Measurements from ENCODE around the gene MAPKAP1.

MAPKAP1 gene

GRCh38 chr9:125537442-125538091, 169.4 kb downstream of the MAPKAP1 start:
- DNase-seq (ENCODE audit: low spot score) (peak; percentile 20), FAIRE-seq (no peak)

- no peak for DNase-seq (ENCODE audit: low spot score)
- FAIRE-seq, result no peak
Observed at GRCh38 chr9:125536776-125537175, 170.2 kb downstream of the MAPKAP1 start.

GRCh38 chr9:125536167-125536772, 170.7 kb downstream of the MAPKAP1 start:
- DNase-seq (ENCODE audit: low spot score), result no peak
- no peak for FAIRE-seq

DNA sequence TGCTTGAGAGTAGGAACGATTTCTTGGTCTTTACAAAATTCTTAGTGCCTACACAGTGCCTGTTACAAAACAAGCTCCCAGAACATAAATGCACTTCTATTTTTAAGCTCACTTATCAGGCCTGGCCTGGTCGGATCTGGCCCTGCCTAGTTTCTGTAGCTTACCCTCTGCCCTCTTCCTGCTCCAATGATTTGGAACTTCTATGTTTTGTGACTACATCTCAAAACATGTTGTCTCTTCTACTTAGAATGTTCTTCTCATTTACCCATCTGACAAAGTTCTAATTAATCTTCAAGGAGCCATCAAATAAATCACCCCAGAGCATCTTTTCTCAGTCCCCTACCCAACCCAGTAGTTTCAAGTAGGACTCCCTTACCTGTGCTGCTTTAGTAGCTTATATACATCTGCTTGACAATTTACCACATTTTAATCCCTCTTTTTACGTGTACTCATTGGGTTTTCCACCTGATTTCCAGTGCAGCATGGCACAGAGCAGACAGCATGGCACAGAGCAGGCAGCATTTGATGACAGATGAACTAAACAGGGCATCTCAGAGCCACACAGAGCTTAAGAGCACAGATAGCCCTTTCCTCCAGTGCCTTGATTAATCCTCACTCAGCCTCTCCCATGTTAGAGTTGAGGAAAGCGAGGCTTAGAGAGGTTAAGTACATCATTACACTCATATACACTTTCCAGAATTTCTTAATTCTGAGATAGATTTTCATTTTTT, 171.9 kb downstream of the MAPKAP1 start:
- no peak for FAIRE-seq
- no peak for DNase-seq (ENCODE audit: low spot score)

GRCh38 chr9:125532812-125533594, 174.0 kb downstream of the MAPKAP1 start:
- FAIRE-seq (no peak), DNase-seq (ENCODE audit: low spot score) (no peak)

DNA sequence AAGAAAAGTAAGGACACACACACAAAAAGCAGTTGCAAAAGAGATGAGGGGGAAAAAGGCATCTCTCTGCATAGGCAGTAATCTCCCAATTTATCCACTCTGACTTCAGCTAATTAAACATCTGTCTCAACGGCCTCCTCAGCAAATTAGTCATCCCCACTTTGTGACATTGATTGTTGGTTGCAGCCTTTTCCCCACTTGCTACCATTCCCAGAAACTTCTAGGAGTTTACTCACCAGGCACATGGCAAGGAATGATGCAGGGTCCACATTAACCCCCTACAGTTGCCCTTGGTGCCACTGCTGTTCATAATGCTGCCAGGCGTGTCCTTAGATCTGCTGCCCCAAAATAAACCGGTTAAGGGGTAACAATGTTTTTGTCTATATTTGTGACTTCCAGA, 174.6 kb downstream of the MAPKAP1 start:
- no peak for FAIRE-seq
- DNase-seq (ENCODE audit: low spot score), result no peak

GRCh38 chr9:125529589-125530515, 177.2 kb downstream of the MAPKAP1 start:
- FAIRE-seq (no peak), DNase-seq (ENCODE audit: low spot score) (no peak)

DNA sequence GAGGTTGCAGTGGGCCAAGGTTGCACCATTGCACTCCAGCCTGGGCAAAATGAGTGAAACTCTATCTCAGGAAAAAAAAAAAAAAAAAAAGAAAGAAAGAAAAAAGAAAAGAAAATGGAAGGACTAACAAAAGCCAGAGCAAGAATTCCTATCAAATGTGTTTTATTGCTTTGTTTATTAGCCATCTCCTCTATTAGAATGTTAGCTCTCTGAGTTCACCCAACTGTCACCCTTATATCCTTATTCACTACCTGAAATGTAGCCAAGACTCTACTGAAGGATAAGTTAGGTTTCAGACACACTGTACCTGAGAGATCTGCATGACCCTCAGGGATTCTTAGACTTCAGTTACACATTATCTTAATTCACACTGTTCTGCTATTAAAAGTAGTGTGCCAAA, 177.9 kb downstream of the MAPKAP1 start:
- FAIRE-seq (no peak), DNase-seq (ENCODE audit: low spot score) (no peak)

GRCh38 chr9:125527471-125528002, 179.5 kb downstream of the MAPKAP1 start:
- FAIRE-seq (no peak), DNase-seq (ENCODE audit: low spot score) (no peak)

- no peak for DNase-seq (ENCODE audit: low spot score)
- FAIRE-seq, result no peak
Observed at GRCh38 chr9:125525921-125526631, 180.9 kb downstream of the MAPKAP1 start.

DNA sequence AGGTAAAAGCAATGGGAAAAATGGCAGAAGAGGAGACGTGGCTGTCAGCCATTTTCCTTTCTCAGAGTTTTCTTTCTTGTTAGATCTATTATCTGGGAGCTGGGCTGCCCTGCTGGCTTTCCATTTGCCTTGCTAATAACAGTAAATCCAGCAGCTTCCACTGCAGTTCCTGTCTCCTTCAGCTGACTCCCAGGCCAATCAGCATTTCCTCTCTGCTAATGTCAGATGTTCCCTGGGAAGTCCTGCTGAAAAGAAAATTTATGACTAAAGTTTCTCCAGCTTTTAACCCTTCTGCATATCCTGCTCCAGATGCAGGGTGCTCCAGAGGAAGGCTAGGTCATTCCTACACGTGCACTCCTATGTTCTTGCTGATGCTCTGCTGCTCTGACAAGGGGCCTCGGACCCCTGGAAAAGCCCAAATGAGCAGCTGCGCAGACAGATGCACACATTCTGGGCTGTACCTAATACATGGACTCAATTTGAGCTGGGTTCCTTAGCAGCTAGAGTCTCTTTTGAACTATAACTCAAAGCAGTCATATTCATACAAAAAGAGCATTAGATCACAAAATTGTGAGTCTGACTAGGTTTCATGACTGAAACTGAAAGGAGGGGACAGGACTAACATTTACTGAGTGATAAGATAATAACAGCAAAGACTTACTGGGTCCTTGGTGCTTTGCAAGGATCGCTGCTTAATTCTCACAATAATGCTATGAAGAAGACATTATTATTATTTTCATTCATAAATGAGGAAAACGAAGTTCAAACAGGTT, 182.2 kb downstream of the MAPKAP1 start:
- DNase-seq (ENCODE audit: low spot score) (no peak), FAIRE-seq (no peak)

DNA sequence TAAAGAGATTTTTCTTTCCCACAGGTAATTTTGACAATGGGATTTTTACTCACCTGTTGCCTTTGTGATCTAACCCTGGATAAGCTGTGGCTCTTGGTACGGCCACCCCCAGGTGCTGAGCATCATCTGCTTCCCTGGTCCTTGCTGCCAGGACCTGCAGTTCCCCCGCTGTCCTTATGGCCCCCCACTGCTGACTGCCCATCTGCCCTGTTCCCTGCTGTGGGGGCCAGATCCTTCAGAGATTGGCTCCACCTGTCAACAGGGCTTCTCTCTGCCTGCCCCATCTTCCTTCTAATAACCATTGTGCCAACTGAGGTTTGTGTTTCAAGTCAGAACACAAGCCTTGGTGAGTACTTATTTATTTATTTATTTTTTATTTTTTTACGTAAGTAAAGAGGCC, 183.3 kb downstream of the MAPKAP1 start:
- no peak for FAIRE-seq

DNA sequence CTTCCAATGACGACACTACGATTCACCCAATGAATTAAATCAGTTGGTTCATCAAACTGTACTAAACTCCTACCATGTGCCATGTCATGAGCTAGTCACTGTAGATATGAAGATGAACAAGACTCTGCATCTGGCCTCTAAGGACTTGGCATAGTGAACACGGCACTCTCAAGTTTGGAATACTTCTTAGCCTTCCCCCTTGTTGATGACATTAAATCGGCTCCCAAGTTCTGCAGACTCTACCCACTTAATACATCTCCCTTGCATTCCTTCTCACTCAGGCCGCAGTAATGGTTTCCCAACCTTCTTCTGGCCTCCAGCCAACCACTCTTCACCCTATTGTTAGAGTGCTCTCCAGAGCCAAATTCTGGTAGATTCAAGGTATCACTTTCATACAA, 184.7 kb downstream of the MAPKAP1 start:
- FAIRE-seq (no peak), DNase-seq (ENCODE audit: low spot score) (peak; percentile 30)

More for the DNA sequence above, 183.3 kb downstream of the MAPKAP1 start:
- no peak for DNase-seq (ENCODE audit: low spot score)

DNA sequence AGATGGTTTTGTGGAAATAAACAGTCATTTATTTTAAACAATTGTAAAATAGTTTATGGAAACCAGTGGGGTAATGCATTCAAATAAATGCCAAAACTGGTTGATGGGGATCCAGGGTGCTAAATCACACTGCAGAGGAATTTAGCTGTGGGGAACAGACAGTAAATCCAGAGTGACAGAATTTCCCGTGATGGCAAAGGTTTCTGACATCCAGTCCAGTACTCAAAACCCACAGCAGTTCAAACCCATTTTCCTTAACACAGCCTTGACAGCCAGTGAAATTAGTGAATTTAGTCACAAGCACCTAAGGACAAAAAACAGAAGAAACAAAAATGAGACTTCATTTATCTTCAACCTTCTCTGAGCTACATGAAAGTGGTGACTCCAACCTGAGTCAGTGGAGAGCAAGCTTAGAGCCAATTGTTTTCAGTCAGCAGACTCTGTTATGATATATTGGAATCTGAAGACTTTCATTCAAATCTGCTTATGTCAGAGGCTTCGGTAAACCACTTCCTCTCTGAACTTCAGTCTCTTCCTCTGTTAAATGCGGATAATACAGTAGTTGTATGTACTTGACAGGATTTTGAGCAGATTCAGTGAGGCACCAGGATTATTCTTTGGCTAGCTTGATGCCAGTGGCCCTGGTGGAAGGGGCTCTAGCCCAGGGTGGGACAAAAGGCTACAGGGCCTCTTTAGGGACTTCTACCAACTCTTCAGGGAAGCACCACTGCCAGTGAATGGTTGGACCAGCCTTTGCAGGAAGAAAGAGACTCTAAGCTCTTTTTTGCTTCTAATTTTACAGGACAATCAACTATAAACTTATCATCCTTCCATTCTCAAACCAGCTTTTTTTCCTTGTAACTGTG, 185.3 kb downstream of the MAPKAP1 start:
- DNase-seq (ENCODE audit: low spot score), result peak; percentile 66
- FAIRE-seq, result no peak

DNA sequence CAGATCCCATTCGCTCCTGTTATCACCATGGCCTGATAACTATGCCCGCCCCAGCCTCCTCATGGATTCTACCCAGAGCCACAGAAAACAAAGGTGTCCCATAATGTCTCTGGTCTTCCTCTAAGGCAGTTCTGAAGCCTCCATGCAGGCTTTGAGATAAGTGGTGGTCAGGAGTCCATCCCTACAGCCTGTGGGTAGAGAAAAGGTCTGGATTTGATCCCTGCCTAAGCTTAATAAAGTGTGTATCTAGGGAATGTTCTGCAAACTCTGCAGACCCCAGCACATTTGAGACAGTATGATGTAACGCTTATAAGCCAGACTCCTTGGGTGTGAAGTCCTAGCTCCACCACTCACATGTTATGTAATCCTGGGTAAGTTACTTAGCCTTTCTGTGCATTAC, 187.3 kb downstream of the MAPKAP1 start:
- DNase-seq (ENCODE audit: low spot score) (no peak), FAIRE-seq (no peak)

DNA sequence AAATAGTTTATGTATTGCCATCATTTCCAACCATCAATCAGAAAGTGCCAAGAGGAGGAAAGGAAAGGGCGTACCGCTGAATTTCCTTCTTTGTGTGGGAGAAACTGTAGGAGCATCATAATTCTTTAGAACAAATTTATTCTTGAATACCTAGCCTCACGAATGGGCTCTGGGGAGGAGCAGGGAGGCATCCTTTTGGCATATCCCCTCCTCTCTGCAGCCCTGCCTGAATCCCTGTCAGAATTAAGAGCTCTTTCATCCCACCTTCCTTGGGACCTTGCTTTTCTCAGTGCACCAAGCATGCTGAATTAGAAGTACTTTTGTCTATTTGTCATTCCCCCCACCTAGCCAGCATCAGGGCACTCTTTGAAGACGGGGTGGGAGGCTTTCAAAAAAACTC, 189.4 kb downstream of the MAPKAP1 start:
- FAIRE-seq (no peak), DNase-seq (ENCODE audit: low spot score) (no peak)

- no peak for FAIRE-seq
- no peak for DNase-seq (ENCODE audit: low spot score)
Observed at GRCh38 chr9:125515983-125516940, 190.7 kb downstream of the MAPKAP1 start.

Measured in urothelium cell line (cell line).